Brain microvascular endothelial cell (primary cell): ENCODE results near the gene MOCS2.

Experiments
- DNase-seq: peaks from one replicate; pipeline ENCODE4 v3.0.0-alpha.2; 2020
- H3K27ac ChIP-seq: fragments of 250-450 bp; sonication (Bioruptor Pico); 2 replicates; pipeline ENCODE4 v1.5.1; 2020; ENCODE audit warnings: mild to moderate bottlenecking, moderate library complexity
- H3K27me3 ChIP-seq: fragments of 250-450 bp; sonication (Bioruptor Pico); replicated peaks from 2 replicates; pipeline ENCODE4 v1.5.1; 2020; ENCODE audit warnings: mild to moderate bottlenecking
- H3K36me3 ChIP-seq: fragments of 250-450 bp; sonication (Bioruptor Pico); replicated peaks from 2 replicates; pipeline ENCODE4 v1.5.1; 2020; ENCODE audit warnings: mild to moderate bottlenecking
- H3K4me3 ChIP-seq: 2 replicates; pipeline ENCODE4 v1.5.1; 2011; ENCODE audit warnings: low read depth, mild to moderate bottlenecking, control low read depth, low read length, moderate library complexity
- CTCF ChIP-seq: IDR thresholded peaks from 2 replicates; pipeline ENCODE4 v1.5.1; 2011; ENCODE audit warnings: low read depth, mild to moderate bottlenecking, moderate library complexity, low read length, control low read depth, inconsistent platforms; ENCODE audit errors: missing control alignments
- in situ Hi-C: cut with HindIII; loops from 2 replicates; pipeline ENCODE4 v1.10.0; 2017; ENCODE audit warnings: low sequenced_read_pairs, low pct_ligation_motif_present

Gene MOCS2

GRCh38 chr5:53127107-53127506 is 17.6 kb upstream of the MOCS2 start:
- in situ Hi-C loops, result no loop called here
- no peaks in the 10 kb centered on the region for H3K36me3 ChIP-seq
- no peak overlapping the region for H3K4me3 ChIP-seq
- H3K27me3 ChIP-seq, result no peaks in the 10 kb centered on the region
- no peak for DNase-seq
- H3K27ac ChIP-seq, result no peak overlapping the region
- TF ChIP-seq CTCF, result no peak

- in situ Hi-C loops, result no loop called here
- no peaks in the 10 kb centered on the region for H3K27me3 ChIP-seq
- H3K27ac ChIP-seq, result no peak overlapping the region
- H3K36me3 ChIP-seq, result no peaks in the 10 kb centered on the region
- no peak overlapping the region for H3K4me3 ChIP-seq
- peak; percentile 65 for DNase-seq
- no peak for TF ChIP-seq CTCF
Observed at GRCh38 chr5:53126521-53126920, 17.0 kb upstream of the MOCS2 start.

- no peak overlapping the region for H3K4me3 ChIP-seq
- in situ Hi-C loops, result no loop called here
- no peak for DNase-seq
- H3K36me3 ChIP-seq, result no peaks in the 10 kb centered on the region
- TF ChIP-seq CTCF, result no peak
- no peaks in the 10 kb centered on the region for H3K27me3 ChIP-seq
- H3K27ac ChIP-seq, result no peak overlapping the region
Observed at GRCh38 chr5:53123702-53124101, 14.1 kb upstream of the MOCS2 start.

- TF ChIP-seq CTCF, result no peak
- Histone ChIP-seq H3K36me3 (no peaks in the 10 kb centered on the region), H3K4me3 (no peak overlapping the region), H3K27ac (no peak overlapping the region), H3K27me3 (no peaks in the 10 kb centered on the region)
- no peak for DNase-seq
- in situ Hi-C loops, result no loop called here
Observed at GRCh38 chr5:53120165-53120564, 10.6 kb upstream of the MOCS2 start.

GRCh38 chr5:53118879-53119278 is 9.3 kb upstream of the MOCS2 start:
- no peak for DNase-seq
- Histone ChIP-seq H3K36me3 (no peaks in the 10 kb centered on the region), H3K4me3 (no peak overlapping the region), H3K27me3 (no peaks in the 10 kb centered on the region), H3K27ac (no peak overlapping the region)
- in situ Hi-C loops, result no loop called here
- no peak for TF ChIP-seq CTCF

GRCh38 chr5:53116597-53116996 is 7.0 kb upstream of the MOCS2 start:
- Histone ChIP-seq H3K36me3 (no peaks in the 10 kb centered on the region), H3K27ac (no peak overlapping the region), H3K27me3 (no peaks in the 10 kb centered on the region), H3K4me3 (no peak overlapping the region)
- no peak for DNase-seq
- in situ Hi-C loops, result no loop called here
- no peak for TF ChIP-seq CTCF
